Subcutaneous adipose tissue (tissue), 4 donors: ENCODE results near the gene PRDM12. TPM values are rescaled to one million over a fixed set of nuclear protein-coding genes. Genes with fewer than 3 reads are reported as not detected.

Source experiments
- CTCF ChIP-seq: fragments of 450-650 bp; IDR thresholded peaks from one replicate; pipeline ENCODE4 v1.5.1; 2016; ENCODE audit warnings: low read depth, mild to moderate bottlenecking, control low read depth, antibody characterized with exemption, moderate library complexity
- total RNA-seq, 4 donors: library from RNA; depleted of rRNA; stranded (reverse); fragments of >200 nt; gene quantifications; one replicate each; pipeline ENCODE4 v1.1.0, GENCODE V29; 2016

The PRDM12 gene
- total RNA-seq, 4 donors from 2014 or later = not detected

DNA sequence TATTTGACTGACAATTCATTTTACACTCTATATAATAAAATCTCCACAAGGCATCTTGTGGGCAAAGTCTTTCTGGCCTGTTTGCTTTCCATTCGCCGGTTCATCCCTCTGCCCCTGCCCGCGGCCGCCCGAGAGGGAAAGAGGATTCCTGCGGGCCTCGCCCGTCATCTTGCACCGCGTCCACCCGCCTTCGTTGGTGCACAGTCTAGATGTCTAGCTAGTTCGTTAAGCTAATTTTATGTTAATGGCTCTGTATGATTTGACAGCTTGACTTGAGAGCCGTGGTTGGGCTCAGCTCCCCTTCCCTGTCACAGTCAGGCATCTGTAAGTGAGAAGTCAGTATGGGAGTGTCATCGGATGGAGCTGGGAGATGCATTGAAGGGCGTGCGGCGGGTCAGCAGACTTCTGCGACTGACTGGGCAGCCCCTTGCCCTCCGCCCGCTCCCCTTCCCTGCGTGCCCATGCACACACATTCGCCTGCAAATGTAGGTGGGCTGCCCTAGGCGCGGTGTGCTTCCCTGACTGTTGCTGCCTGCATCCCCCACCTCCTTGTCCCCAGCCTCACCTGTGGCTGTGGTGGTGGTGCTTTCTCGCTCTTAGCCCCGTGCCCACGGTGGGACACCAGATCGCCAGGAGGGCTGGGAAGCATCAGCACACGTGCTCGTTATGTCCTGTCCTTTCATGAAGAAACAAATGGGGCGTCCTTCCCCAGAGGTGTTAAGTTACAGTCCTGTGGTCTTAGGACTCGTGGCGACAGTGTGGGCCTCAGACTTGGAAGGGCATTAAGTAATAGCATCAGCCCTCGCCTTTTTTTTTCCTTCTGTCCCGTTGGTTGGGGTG, 25.9 kb upstream of the PRDM12 start:
- TF ChIP-seq CTCF = no peak

GRCh38 chr9:130639124-130639765, 25.1 kb upstream of the PRDM12 start:
- no peak for TF ChIP-seq CTCF

DNA sequence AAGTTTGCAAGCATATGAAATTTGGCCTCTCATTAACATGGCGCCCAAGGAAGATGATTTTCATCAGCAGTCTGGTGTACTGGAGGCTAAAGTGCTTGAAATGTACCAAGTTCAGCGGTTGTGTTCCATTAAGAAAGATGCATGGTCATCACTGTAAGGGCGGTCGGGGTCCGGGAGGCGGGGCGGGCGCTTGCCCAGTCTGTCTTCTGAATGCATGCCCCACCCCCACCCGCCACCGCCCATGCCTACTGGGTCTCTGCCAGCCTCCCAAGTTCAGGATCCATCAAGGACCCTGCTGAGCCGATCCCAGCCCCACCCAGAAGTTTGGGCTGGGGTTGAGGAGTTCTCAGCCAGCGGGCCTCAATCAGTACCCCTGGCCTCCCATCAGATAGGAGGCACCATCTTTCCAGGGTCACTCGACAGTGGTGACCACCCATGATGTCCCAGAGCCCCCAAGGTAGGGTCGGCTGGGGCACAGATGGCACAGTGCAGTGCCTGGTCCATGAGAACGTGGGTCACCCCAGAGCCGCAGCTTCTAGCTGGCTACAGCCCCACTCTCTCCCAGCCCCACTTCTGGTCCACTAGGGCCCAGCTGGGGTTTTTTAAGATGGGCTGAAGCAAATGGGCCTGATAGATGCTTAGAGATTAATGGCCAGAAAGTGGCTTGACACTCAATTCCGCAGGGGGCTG, 24.4 kb upstream of the PRDM12 start:
- TF ChIP-seq CTCF = no peak

GRCh38 chr9:130640681-130641080, 23.7 kb upstream of the PRDM12 start:
- TF ChIP-seq CTCF = no peak

- TF ChIP-seq CTCF = no peak
These were observed 21.5 kb upstream of the PRDM12 start for GRCh38 chr9:130642926-130643325.

DNA sequence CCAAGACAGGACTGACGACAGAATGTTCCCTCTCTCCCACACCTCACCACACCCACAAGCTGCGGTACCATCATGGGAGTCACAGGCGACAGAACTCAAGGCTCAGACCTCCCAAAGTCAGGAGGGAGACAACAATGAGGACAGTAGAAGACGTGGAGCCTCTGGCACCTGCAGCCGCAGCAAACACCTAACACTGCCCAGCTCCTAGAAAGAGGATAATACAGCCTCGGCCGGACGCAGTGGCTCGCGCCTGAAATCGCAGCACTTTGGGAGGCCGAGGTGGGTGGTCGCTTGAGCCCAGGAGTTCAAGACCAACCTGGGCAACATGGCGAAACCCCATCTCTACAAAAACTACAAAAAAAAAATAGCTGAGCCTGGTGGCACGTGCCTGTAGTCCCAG, 13.2 kb upstream of the PRDM12 start:
- TF ChIP-seq CTCF = no peak

- TF ChIP-seq CTCF = no peak
These were observed 12.6 kb upstream of the PRDM12 start for GRCh38 chr9:130651752-130652151.
